NCI-H2081 treated with DMSO at 0.1 percent for 48 hours (cell line): ENCODE results near the gene TDP1.
"Not testable (repeated sequence)": the region's sequence is repeated elsewhere in the genome, so short reads cannot be mapped to it uniquely, and the experiment has no call there.

Source experiments
- DNase-seq: peaks from one replicate; lab custom pipeline; 2025; lab: John Stamatoyannopoulos, UW

TDP1 gene

GRCh38 chr14:89990218-89990617 is 34.5 kb downstream of the TDP1 start:
- no peak for DNase-seq

- DNase-seq = no peak
These were observed 35.0 kb downstream of the TDP1 start for GRCh38 chr14:89990623-89991275.

GRCh38 chr14:89992273-89992672 is 36.5 kb downstream of the TDP1 start:
- DNase-seq = no peak

- DNase-seq = no peak
These were observed 41.2 kb downstream of the TDP1 start for GRCh38 chr14:89996963-89997362.

GRCh38 chr14:90000935-90001334 is 45.2 kb downstream of the TDP1 start:
- DNase-seq = no peak

- DNase-seq = no peak
These were observed 48.0 kb downstream of the TDP1 start for GRCh38 chr14:90003526-90004307.

- no peak for DNase-seq
These were observed 49.7 kb downstream of the TDP1 start for GRCh38 chr14:90005441-90005840.

- no peak for DNase-seq
These were observed 50.3 kb downstream of the TDP1 start for GRCh38 chr14:90005939-90006530.

- DNase-seq = no peak
These were observed 61.6 kb downstream of the TDP1 start for GRCh38 chr14:90017371-90017770.

- DNase-seq = no peak
These were observed 64.2 kb downstream of the TDP1 start for GRCh38 chr14:90019824-90020523.

GRCh38 chr14:90023176-90023896 is 67.6 kb downstream of the TDP1 start:
- no peak for DNase-seq

GRCh38 chr14:90024910-90025309 is 69.2 kb downstream of the TDP1 start:
- DNase-seq = no peak

GRCh38 chr14:90026608-90027007 is 70.9 kb downstream of the TDP1 start:
- DNase-seq = not testable (repeated sequence)

GRCh38 chr14:90027842-90028241 is 72.1 kb downstream of the TDP1 start:
- DNase-seq = no peak

GRCh38 chr14:90034156-90034555 is 78.4 kb downstream of the TDP1 start:
- DNase-seq = no peak

- no peak for DNase-seq
These were observed 79.3 kb downstream of the TDP1 start for GRCh38 chr14:90034835-90035525.

- no peak for DNase-seq
These were observed 83.7 kb downstream of the TDP1 start for GRCh38 chr14:90039253-90040010.

GRCh38 chr14:90040411-90040810 is 84.7 kb downstream of the TDP1 start:
- no peak for DNase-seq

- DNase-seq = no peak
These were observed 86.9 kb downstream of the TDP1 start for GRCh38 chr14:90042496-90043252.

GRCh38 chr14:90045616-90046015 is 89.9 kb downstream of the TDP1 start:
- no peak for DNase-seq
